GM12864 (cell line): ENCODE measurements around the gene PCDH9.

Experiments
- DNase-seq: peaks from one replicate; pipeline ENCODE4 v3.0.0-alpha.2; 2011; ENCODE audit warnings: low read depth
- H3K4me3 ChIP-seq: 2 replicates; pipeline ENCODE4 v1.5.1; 2011; ENCODE audit warnings: mild to moderate bottlenecking, low read depth, low read length, control low read depth
- CTCF ChIP-seq: IDR thresholded peaks from 2 replicates; pipeline ENCODE4 v1.5.1; 2011; ENCODE audit warnings: low read depth, mild to moderate bottlenecking, moderate library complexity, low read length, control low read depth, inconsistent platforms; ENCODE audit errors: missing control alignments

Gene PCDH9

GRCh38 chr13:67052550-67053490 is 177.3 kb downstream of the PCDH9 start:
- H3K4me3 ChIP-seq, result no peak overlapping the region
- no peak for DNase-seq

DNA sequence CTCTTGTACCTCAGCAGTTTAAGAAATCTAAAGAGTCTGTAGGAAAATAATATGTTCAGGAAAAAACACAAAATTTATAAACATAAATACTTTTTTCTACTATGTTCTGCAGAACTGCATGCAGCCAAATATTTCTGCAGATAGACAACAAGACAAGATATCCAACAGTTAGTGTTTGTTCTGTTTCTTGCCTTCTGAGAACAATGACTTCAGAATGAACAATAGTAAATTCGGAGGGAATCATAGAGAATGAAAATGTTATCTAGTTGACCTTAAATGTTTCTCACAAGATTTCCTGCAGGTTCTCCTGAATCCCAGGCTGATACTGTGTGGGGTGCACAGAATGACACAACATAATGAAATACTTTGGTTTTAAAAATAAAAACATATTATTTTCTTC is 180.4 kb downstream of the PCDH9 start:
- H3K4me3 ChIP-seq, result no peak overlapping the region
- DNase-seq, result no peak
- no peak for TF ChIP-seq CTCF

More at GRCh38 chr13:67052550-67053490, 177.3 kb downstream of the PCDH9 start:
- no peak for TF ChIP-seq CTCF

DNA sequence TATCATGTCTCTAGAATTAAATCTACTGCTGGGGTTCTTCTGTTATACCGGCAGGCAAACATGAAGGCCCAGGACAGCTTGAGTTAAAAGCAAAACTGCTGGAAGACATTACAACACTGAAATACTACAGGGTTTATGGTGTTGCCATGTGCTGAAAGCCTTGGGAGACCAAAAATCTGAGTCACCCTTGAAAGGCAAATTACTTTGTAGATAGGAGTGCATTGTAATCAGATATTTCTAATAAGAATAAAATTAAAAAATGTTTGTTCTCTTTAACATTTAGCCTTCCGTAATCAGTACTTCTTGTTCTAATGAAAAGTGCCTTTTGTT is 181.3 kb downstream of the PCDH9 start:
- no peak overlapping the region for H3K4me3 ChIP-seq
- DNase-seq, result no peak
- TF ChIP-seq CTCF, result no peak

DNA sequence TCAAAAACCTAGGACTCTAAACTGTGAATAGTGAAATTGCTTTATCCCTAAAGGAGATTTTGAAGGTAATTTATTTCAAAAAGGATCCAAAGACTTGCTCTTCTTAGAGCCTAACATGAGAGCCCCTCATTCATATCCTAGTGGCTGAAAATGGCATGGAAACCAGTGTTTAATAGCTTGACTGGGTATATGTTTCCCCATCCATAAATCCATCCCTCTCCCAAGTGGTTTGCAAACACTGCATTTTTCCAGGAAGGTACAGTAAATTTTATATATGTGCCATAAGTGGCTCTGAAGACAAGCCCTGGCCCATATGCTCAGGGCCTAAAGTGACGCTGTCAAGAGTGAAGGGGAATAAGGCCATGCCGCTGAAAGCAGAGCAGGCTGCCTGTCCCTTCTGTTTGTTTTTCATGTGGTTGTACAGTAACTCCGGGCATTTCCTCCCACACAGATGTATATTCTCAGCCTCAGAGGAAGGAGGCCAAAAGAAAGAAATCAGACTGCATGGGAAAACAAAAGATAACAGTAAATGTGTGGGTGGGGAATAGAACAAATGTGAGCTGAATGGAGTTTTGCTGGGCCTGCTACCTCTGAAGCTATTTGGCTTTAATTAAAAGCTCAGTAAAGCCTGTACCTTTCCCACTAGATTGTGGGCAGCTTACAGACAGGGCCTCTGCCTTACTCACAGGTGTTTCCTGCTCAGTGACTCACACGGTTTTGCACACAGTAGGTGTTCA is 181.9 kb downstream of the PCDH9 start:
- no peak for DNase-seq
- TF ChIP-seq CTCF, result no peak
- H3K4me3 ChIP-seq, result no peak overlapping the region

- TF ChIP-seq CTCF, result no peak
- DNase-seq, result no peak
- no peak overlapping the region for H3K4me3 ChIP-seq
Observed at GRCh38 chr13:67045357-67045756, 184.8 kb downstream of the PCDH9 start.

- DNase-seq, result no peak
- H3K4me3 ChIP-seq, result no peak overlapping the region
- no peak for TF ChIP-seq CTCF
Observed at GRCh38 chr13:67043901-67044300, 186.2 kb downstream of the PCDH9 start.
